Stomach (tissue), 4 donors: ENCODE data around the gene KRT15.

ENCODE experiments used
- CTCF ChIP-seq, 7 experiments: fragments of 450-650 bp in 4 of 7; fragments of 200-600 bp in 3 of 7; sonication (generic) in 3 of 7; IDR thresholded peaks; one replicate each; pipeline ENCODE4 v1.5.1; 2016 to 2019; ENCODE audit warnings: antibody characterized with exemption in 7 of 7, control low read depth in 2 of 7, mild to moderate bottlenecking in 1 of 7
- EP300 ChIP-seq: sonication (generic); formaldehyde crosslinking; IDR thresholded peaks from one replicate; pipeline ENCODE4 v1.6.1; 2017; ENCODE audit warnings: antibody characterized with exemption
- POLR2A ChIP-seq, 4 donors: fragments of 450-650 bp; IDR thresholded peaks; one replicate each; pipeline ENCODE4 v1.6.1; 2016; ENCODE audit warnings: antibody characterized with exemption in 4 of 4, control low read depth in 2 of 4, mild to moderate bottlenecking in 1 of 4, moderate library complexity in 1 of 4

GRCh38 chr17:41505007-41505808, 13.5 kb downstream of the KRT15 start, which contains the start of gene KRT13:
- no peak for TF ChIP-seq CTCF (IDR thresholded peaks at IDR 0.05)
- TF ChIP-seq POLR2A (IDR thresholded peaks at IDR 0.05), result no peak
- no peak for TF ChIP-seq EP300
